NCI-H2081 treated with DMSO at 0.1 percent for 48 hours (cell line): ENCODE results near the gene CTNNA3.
A peak's percentile ranks its signal among the peaks of the same experiment; 100 is the strongest.

Experiments
- DNase-seq: peaks from one replicate; lab custom pipeline; 2025; lab: John Stamatoyannopoulos, UW

CTNNA3 gene

DNA sequence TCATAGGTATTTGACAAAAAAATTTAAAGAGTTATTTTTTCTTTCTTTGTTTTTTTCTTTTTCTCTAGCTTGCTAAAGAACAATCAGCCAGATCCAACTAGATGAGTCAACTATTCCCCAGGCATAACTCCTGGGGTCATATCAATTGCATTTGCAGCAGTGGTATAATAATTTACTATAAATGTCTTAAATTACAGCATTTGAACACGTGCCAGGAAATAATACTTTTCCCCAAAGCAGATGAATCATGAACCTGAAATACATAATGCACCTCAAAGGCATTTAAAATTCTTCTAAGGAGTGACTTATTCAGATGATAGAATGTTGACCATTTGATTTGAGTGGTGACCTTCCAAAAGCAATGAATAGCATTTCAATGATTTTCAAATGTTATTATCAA, 580.0 kb downstream of the CTNNA3 start:
- DNase-seq, result no peak

- peak; percentile 52 for DNase-seq
Measured at GRCh38 chr10:67114945-67115344, 581.0 kb downstream of the CTNNA3 start.

- no peak for DNase-seq
Measured at GRCh38 chr10:67112765-67113164, 583.2 kb downstream of the CTNNA3 start.

- no peak for DNase-seq
Measured at GRCh38 chr10:67110286-67110685, 585.7 kb downstream of the CTNNA3 start.

DNA sequence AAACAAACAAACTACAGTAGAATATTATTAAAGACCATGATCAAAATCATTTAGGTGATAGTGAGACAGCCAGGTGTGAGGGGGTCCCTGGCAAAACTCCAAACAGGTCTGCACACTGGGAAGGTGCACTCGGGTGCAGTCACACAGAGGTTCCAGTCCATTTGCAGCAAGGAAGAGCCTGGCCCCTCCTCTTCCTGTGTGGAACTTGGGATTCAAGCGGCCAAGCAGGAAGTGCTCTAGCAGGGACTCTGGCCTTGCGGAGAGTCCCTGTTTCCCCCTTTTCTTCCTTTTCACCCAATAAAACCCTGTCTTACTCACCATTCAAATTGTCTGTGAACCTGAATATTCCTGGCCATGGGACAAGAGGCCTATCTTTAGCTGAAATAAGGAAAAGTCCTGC, 588.3 kb downstream of the CTNNA3 start:
- no peak for DNase-seq

- DNase-seq, result no peak
Measured at GRCh38 chr10:67100951-67101350, 595.0 kb downstream of the CTNNA3 start.

DNA sequence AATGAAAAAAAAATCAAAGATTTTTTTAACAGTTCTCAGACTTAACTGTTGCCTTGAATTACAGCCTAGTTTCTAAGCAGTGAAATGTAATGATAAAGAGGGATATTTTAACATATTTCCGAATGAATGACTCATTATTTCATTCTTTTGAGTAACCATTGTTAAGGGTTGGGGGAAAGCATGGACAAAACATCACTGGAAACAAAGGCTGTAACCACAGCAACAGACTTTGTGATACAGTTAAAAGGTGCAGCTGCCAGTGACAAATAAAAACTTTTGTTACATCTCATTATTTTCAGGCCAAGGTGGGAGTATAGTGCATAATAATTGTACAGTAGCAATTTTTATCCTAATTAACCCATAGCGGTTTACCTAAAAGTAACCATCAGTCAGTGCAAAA, 597.5 kb downstream of the CTNNA3 start:
- no peak for DNase-seq

GRCh38 chr10:67095531-67095930, 600.5 kb downstream of the CTNNA3 start:
- DNase-seq, result no peak

DNA sequence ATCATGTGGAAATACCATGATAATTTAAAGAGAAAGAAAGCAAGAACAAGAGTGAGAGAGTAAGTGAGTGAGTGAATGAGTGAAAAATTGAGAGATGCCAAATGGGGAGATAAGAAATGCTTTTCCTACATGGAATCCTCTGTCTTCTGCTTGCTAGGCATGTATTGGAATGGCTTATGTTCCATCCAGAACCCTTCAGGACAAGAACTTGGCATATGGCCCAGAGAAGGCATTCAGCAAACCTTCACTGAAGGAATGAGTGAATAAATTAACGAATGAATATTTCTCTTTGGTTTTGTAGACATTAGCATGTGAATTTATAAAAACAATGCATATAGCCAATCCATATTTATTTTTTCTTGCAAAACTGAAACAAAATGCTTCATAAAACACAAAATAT, 608.0 kb downstream of the CTNNA3 start:
- DNase-seq, result no peak

DNA sequence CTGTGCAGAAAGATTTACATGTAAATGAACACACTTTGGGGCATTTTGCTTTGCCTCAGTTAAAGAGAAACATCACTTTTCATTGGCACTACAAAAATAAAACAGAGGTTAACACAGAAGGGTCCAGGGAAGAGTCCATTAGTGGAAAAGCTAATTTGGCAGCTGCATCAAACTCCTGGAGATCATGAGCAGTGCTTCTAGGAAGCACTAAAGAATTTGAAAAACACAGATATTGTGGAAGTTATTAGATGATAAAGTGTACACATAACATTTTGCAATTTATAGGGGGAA, 608.9 kb downstream of the CTNNA3 start:
- no peak for DNase-seq

DNA sequence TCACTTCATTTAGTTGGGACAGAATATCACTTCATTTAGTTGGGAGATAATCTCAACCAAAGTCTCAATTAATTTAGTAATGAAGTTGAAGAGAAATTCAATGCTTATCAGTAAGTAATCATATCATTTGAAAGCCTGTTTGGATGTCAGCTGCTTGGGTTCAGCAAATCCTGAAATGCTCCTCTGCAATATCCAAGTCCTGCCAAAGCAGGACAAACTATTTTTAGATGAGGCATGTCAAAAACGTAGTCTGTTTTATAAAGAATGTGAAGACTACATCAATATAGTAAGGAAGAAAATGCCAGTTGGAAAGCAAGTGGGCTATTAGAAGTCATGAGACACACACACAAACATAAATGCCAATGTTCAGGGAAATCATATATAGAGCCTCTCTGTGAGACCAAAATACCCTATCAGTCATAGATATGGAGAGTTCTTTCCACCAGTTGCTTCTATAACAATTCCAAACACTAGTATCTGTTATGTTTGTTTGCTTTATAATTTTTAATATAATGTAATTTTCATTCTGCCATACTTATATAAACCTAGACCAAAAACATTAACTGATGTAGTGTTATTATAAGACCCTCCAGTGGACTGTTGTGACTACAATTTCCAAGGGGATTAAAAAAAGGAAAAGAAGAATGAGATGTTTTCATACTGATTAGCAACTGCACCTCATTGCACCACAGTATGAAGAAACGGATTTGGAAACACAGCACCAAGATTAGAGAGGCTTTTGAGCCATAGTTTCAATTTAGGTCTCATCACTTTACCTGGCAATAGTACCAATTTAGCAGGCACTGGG, 609.5 kb downstream of the CTNNA3 start:
- DNase-seq, result no peak

GRCh38 chr10:67079126-67079525, 616.9 kb downstream of the CTNNA3 start:
- no peak for DNase-seq

DNA sequence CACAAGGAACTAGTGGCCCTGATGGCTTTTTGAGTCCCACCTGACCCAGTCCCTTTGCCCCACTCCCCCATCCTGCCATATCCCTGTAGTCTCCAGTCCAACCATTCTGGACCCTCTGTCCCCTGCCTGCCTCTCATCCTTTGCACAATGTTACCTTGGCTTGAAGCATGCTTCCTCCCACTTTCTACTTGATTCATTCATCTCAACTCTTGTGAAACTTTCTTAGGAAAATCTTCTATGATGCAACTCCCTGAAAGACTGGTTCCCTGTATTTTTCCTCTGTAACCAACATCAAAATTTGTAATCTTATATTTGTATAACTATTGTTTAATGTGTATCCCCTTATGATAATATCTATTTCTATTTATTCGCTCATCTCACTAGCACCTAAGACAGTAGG, 618.6 kb downstream of the CTNNA3 start:
- no peak for DNase-seq

DNA sequence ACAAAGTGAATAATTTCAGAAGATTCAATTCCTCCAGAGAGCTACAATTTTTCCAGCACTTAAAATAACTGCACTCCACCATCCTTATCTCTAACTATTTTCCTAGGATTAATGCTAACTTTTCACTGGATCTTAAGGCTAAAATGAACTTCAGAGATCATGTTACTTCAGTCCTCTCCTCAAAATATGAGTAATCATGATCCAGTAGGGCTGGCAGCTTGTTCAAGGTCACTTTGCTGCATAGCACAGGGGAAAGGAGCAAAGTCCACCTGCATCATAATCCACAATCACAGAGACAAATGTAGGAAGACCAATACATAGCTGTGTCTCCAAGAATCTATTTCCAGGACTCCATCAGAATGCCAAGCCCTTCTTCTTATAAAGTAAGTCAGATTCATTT, 619.9 kb downstream of the CTNNA3 start:
- DNase-seq, result no peak

DNA sequence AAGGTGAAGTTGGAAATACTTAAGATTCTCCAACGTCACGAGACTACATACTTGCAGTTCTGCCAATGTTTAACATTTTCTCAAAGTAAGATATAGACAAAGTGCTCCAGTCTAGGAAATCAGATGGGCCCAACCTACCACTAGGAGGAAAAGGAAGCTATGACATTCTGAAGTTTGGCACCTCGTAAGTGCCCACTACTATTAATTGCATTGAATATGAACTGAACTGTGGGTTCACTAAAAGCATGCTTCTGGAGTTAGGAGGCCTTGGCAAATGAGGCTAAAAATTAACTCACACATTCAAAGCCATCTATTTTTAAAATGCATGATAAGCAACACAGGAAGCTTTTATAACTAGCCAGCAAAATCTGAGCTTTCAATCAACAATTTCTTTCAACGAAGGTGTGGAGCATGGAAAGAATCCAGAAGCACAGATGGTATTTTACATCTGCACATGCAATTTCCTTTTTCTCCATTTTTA, 620.5 kb downstream of the CTNNA3 start:
- DNase-seq, result no peak

- no peak for DNase-seq
Measured at GRCh38 chr10:67072654-67073053, 623.3 kb downstream of the CTNNA3 start.

- DNase-seq, result no peak
Measured at GRCh38 chr10:67050415-67050814, 645.6 kb downstream of the CTNNA3 start.

DNA sequence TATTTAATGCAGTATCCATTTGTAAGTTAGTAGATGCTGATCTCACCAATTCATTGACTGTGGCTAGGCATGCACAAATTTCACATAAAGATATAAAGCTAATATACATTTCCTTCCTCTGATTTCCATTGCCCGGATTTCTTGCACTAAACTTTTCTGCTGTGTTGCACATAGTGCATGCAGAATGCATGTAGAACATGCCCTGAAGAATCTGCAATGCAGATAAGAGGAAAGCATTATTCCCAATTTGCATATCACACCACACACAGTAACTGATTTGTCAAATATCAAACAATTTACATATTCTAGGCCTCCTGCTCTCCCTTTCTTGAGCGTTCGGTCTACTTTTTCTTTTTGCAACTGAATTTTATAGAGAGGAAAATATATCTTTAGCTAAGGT, 646.0 kb downstream of the CTNNA3 start:
- DNase-seq, result no peak

GRCh38 chr10:67046507-67046906, 649.5 kb downstream of the CTNNA3 start:
- no peak for DNase-seq

DNA sequence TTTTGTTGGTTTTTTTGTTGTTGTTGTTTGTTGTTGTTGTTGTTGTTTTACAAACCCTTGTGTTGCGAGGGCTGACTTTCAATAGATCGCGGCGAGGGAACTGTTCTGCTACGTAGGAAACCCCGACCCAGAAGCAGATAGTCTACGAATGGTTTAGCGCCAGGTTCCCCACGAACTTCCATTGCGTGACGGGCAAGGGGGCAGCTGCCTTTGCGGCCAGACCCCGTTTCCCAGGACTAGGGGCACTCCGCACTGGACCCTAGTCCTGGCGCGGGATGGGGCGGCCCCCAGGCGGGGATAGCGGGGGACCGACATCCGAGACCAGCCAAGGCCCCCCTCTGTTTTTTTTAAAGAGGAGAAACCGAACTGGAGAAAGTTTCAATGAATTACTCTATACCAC, 650.6 kb downstream of the CTNNA3 start:
- DNase-seq, result no peak

DNA sequence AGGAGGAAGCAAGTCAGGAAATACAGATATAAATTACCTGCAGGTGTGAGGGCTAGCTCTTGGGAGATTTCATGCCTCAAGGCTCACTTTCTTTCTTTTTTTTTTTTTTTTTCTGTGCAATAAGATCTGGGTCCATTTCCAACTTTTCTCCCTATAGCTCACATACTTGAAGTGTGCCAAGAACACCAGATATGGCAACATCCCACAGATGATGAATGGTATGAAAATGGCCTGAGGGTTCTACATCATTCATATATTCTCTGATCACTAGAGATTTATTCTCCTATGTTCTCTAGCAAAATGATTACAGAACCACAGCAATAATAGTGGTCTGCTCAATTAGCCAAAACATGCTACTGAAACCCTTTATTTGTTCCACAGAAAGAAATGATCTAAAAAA, 653.0 kb downstream of the CTNNA3 start:
- DNase-seq, result no peak

DNA sequence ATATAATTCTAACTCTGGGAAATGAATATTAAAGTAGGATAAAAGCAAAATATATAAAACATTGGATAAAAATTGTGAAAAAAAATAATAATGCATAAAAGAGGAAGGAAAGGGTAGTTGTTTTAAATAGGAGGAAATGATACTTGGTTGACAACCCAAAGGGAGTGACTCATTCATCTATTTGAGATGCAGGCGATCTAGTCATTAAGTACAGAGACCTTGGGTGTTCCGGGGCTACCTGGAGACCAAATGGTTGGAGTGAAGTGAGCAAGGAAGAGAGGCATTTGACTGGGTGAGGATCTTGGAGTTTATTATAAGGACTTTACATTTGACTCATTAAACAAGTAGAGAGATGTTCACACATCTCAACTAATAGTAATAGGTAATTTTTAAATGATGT, 659.2 kb downstream of the CTNNA3 start:
- no peak for DNase-seq

DNA sequence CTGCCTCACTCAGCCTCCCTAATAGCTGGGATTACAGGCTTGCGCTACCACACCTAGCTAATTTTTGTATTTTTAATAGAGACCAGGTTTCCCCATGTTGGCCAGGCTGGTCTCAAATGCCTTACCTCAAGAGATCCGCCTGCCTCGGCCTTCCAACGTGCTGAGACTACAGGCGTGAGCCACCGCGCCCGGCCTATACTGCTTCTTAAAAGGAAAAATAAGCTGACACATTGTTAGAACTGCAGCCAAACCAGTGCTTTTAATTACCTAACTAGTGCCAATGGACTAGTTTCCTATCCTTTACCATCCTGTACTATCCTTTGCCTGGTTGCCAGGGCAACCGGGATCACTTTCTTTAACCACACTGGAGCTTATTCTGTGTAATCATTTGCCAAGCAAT, 662.1 kb downstream of the CTNNA3 start:
- DNase-seq, result no peak

DNA sequence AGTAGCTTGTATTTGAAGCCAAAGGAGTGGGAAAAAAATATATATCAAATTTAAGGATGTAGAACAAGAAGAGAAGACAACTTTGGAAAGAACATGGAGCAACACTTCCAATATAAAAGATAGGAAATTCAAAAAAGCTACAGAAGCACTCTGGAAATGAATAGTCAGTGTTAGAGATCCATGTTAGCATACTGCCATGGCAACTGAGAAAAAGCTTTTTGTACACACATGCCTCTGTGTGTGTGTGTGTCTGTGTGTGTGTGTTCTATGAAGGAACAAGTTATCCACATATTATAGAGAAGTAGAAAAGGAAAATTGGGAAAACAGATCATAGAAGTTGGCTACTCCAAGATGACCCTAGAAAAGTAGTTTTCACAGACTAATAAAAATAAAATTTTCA, 673.9 kb downstream of the CTNNA3 start:
- DNase-seq, result no peak
